CD4-positive, CD25-positive, alpha-beta regulatory T cell (primary cell): ENCODE results near the gene TTC33. TPM values are rescaled to one million over a fixed set of nuclear protein-coding genes. Genes with fewer than 3 reads are reported as not detected.
"Not testable (repeated sequence)": the region's sequence is repeated elsewhere in the genome, so short reads cannot be mapped to it uniquely, and the experiment has no call there.

ENCODE experiments used
- ATAC-seq, 2 donors: fragments of 150-1000 bp; cut with Tn5 transposase; one replicate each; pipeline ENCODE4 v1.10.0; 2021; ENCODE audit warnings: low read depth in 2 of 2, moderate number of reproducible peaks in 2 of 2, moderate library complexity in 1 of 2
- DNase-seq, 3 donors: peaks; one replicate each; pipeline versions ENCODE4 v3.0.0 to v3.0.0-alpha.2; 2012 to 2022; ENCODE audit warnings: mixed read lengths in 1 of 3
- H3K27ac ChIP-seq: one replicate; pipeline ENCODE4 v1.7.0; 2013; ENCODE audit warnings: mild to moderate bottlenecking, low read length; ENCODE audit not compliant: insufficient read depth, poor library complexity, severe bottlenecking
- H3K27me3 ChIP-seq: one replicate; pipeline ENCODE4 v1.7.0; 2013; ENCODE audit warnings: low read length; ENCODE audit not compliant: control insufficient read depth, insufficient read depth
- H3K36me3 ChIP-seq: one replicate; pipeline ENCODE4 v1.7.0; 2013; ENCODE audit warnings: mild to moderate bottlenecking, low read length, moderate library complexity; ENCODE audit not compliant: control insufficient read depth, insufficient read depth
- H3K4me1 ChIP-seq: 2 replicates; pipeline ENCODE4 v1.7.0; 2013; ENCODE audit warnings: mild to moderate bottlenecking, low read length; ENCODE audit not compliant: insufficient read depth, control insufficient read depth, poor library complexity, severe bottlenecking
- H3K4me3 ChIP-seq: one replicate; pipeline ENCODE4 v1.7.0; 2013; ENCODE audit warnings: low read depth, mild to moderate bottlenecking, low read length, moderate library complexity
- H3K9me3 ChIP-seq, 2 experiments: 1 replicate in 1 of 2; 2 replicates in 1 of 2; pipeline ENCODE4 v1.7.0; 2013; ENCODE audit warnings: low read length in 2 of 2, mild to moderate bottlenecking in 1 of 2, moderate library complexity in 1 of 2; ENCODE audit not compliant: control insufficient read depth in 2 of 2
- H3K27ac Mint-ChIP-seq, 3 donors: one replicate each; pipeline ENCODE4 v1.8.0; 2020 to 2022; ENCODE audit warnings: mild to moderate bottlenecking in 3 of 3, mixed read lengths in 3 of 3, moderate library complexity in 2 of 3
- H3K27me3 Mint-ChIP-seq: one replicate; pipeline ENCODE4 v1.8.0; 2022; ENCODE audit warnings: mild to moderate bottlenecking, mixed read lengths
- H3K36me3 Mint-ChIP-seq: one replicate; pipeline ENCODE4 v1.8.0; 2020; ENCODE audit warnings: mixed read lengths
- H3K4me1 Mint-ChIP-seq, 4 donors: one replicate each; pipeline ENCODE4 v1.8.0; 2020 to 2022; ENCODE audit warnings: mixed read lengths in 4 of 4, mild to moderate bottlenecking in 1 of 4
- H3K4me3 Mint-ChIP-seq, 4 donors: one replicate each; pipeline ENCODE4 v1.8.0; 2020 to 2022; ENCODE audit warnings: mild to moderate bottlenecking in 4 of 4, mixed read lengths in 4 of 4, moderate library complexity in 3 of 4
- H3K9me3 Mint-ChIP-seq, 7 donors: one replicate each; pipeline ENCODE4 v1.8.0; 2020 to 2022; ENCODE audit warnings: mixed read lengths in 7 of 7, mild to moderate bottlenecking in 3 of 7, moderate library complexity in 2 of 7
- polyA plus RNA-seq, 4 donors: library from polyadenylated mRNA; unstranded; fragments of 300-500 nt; fragmentation: Illumina TruSeq; gene quantifications; one replicate each; pipeline ENCODE4 v1.2.3, GENCODE V29; 2021
- total RNA-seq: library from RNA; stranded (reverse); gene quantifications from one replicate; pipeline ENCODE4 v1.2.3, GENCODE V29; 2022

TTC33 gene
- total and polyA plus RNA-seq, 5 donors from 2014 or later = 12.0 to 19.6 (median 16.7) TPM

DNA sequence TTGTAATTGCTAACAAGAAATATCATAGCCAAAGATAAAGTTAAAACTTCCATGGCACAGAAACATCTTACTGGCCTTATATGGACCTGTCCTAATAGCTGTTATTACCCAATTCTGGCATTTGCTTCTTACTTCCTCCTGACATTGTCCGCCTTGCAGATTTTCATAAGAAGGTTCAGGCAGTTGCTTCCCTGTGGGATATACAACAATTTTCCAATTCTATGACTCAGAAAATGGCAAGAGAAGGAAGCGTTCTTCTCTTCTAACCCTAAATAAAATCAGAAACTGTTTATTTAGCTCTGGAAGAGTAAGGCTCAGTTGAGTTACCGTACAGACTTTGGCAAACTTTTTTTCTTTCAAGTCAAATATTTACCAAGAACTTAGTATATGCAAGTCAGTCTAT is 40.7 kb upstream of the TTC33 start:
- Histone ChIP-seq H3K27me3 (no peaks in the 10 kb centered on the region), H3K27ac (no peak overlapping the region), H3K4me1 (peaks cover 35% of the 10 kb centered on the region), H3K36me3 (peaks cover 3% of the 10 kb centered on the region), H3K4me3 (peak overlapping the region; percentile 97), H3K9me3 (no peaks in the 10 kb centered on the region)
- DNase-seq = no peak
- Mint-ChIP-seq H3K4me3 (peak overlapping the region; percentile 80 to 97 (median 94)), H3K4me1 (peaks cover 23 to 63% (median 47%) of the 10 kb centered on the region in 4 donors), H3K27ac (no peak overlapping the region), H3K36me3 (peaks cover 7% of the 10 kb centered on the region), H3K9me3 (no peaks in the 10 kb centered on the region), H3K27me3 (peaks cover 7% of the 10 kb centered on the region)
- no peak for ATAC-seq

DNA sequence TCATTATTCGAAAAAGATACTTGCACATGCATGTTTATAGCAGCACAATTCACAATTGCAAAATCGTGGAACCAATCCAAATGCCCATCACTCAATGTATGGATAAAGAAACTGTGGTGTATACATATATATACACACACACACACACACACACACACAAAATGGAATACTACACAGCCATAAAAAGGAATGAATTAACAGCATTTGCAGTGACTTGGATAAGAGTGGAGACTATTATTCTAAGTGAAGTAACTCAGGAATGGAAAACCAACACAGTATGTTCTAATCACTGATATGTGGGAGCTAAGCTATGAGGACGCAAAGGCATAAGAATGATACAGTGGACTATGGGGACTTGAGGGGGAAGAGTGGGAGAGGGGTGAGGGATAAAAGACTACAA is 39.1 kb upstream of the TTC33 start:
- peaks cover 31 to 78% (median 59%) of the 10 kb centered on the region in 4 donors for H3K4me1 Mint-ChIP-seq
- not testable (repeated sequence) for H3K9me3 ChIP-seq, H3K4me3 ChIP-seq, H3K36me3 ChIP-seq, DNase-seq, ATAC-seq, H3K9me3 Mint-ChIP-seq, H3K27me3 ChIP-seq, H3K27me3 Mint-ChIP-seq, H3K27ac ChIP-seq
- H3K4me3 Mint-ChIP-seq = peak overlapping the region in 3 of 4 donors; percentile 38 to 97 (median 45)
- peak overlapping the region in 1 of 3 donors; percentile 62 for H3K27ac Mint-ChIP-seq
- H3K36me3 Mint-ChIP-seq = peaks cover 10% of the 10 kb centered on the region
- peaks cover 41% of the 10 kb centered on the region for H3K4me1 ChIP-seq

DNA sequence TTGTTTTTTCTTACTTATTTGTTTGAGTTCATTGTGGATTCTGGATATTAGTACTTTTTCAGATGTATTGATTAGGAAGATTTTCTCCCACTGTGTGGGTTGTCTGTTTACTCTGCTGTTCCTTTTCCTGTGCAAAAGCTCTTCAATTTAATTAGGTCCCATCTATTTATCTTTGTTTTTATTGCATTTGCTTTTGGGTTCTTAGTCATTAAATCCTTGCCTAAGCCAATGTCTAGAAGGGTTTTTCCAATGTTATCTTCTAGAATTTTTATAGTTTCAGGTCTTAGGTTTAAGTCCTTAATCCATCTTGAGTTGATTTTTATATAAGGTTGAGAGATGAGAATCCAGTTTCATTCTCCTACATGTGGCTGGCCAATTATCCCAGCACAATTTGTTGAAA is 38.6 kb upstream of the TTC33 start:
- H3K27ac ChIP-seq, H3K27me3 Mint-ChIP-seq, H3K36me3 ChIP-seq, H3K27me3 ChIP-seq, H3K9me3 Mint-ChIP-seq, H3K27ac Mint-ChIP-seq, H3K4me3 ChIP-seq, ATAC-seq, DNase-seq, H3K9me3 ChIP-seq: not testable (repeated sequence)
- peak overlapping the region in 1 of 4 donors; percentile 39 for H3K4me3 Mint-ChIP-seq
- peaks cover 34 to 78% (median 62%) of the 10 kb centered on the region in 4 donors for H3K4me1 Mint-ChIP-seq
- H3K4me1 ChIP-seq = peaks cover 41% of the 10 kb centered on the region
- peaks cover 13% of the 10 kb centered on the region for H3K36me3 Mint-ChIP-seq

DNA sequence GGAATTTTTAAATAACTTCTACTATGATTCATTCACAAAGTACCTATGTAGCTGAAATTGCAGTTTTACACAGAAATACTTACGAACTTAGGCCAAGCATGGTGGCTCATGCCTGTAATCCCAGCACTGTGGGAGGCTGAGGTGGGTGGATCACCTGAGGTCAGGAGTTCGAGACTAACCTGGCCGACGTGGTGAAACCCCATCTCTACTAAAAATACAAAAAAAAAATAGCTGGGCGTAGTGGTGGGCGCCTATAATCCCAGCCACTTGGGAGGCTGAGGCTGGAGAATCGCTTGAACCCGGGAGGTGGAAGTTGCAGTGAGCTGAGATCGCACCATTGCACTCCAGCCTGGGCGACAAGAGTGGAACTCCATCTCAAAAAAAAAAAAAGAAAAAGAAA is 36.9 kb upstream of the TTC33 start:
- not testable (repeated sequence) for H3K4me3 Mint-ChIP-seq, H3K27ac Mint-ChIP-seq, DNase-seq, H3K27me3 Mint-ChIP-seq, H3K4me3 ChIP-seq, H3K36me3 ChIP-seq, H3K27me3 ChIP-seq, H3K9me3 ChIP-seq, ATAC-seq, H3K9me3 Mint-ChIP-seq, H3K27ac ChIP-seq
- Mint-ChIP-seq H3K36me3 (peaks cover 30% of the 10 kb centered on the region), H3K4me1 (peaks cover 43 to 87% (median 63%) of the 10 kb centered on the region in 4 donors)
- peaks cover 32% of the 10 kb centered on the region for H3K4me1 ChIP-seq

DNA sequence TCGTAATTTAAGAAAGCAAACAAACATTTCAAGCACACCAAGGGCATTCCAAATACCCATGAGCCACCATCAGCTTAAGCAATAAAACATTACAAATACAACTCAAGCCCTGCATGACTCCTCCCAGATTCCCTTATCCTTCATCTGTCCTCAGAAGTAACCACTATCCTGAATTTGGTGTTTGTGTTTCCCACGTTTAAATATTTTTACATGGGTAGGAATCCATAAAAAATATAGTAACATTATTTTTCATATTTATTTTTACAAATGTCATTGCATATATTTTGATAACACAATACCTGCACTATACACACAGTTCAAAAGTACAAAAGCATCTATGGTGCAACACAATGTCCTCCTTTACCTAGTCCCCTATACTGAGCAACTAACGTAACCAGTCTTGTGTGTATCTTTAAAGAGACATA is 36.0 kb upstream of the TTC33 start:
- H3K4me3 Mint-ChIP-seq = no peak overlapping the region
- H3K27ac Mint-ChIP-seq = no peak overlapping the region

DNA sequence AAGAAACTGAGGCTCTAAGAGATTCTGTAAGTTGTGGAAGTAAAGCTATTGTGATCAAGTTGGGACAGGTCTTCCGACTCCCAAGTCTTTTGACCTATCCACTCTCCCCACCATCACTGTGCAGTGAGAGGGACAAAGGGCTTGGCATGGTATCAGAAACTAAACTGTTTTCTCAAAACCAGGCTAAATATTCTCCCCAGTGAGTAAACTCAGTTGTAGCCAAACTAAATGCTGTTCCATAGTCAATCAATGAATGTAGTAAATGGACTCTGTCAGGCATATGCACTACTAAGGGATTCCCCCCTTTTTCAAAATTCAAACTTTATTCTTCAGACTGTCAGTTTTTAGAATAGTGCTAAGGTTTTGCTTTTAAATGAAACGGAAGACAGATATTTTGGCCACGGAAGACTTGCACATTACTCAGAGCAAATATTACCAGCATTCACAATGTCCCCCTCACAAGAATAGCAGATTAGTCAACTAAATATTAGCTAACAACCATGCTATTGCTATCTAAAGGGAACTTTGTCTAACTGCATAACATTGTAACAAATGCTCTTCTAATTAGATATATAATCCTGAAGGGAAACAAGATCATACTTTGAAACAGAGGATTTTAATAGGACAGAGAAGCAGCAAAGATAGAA is 35.3 kb upstream of the TTC33 start:
- H3K4me1 ChIP-seq = peaks cover 22% of the 10 kb centered on the region
- no peak overlapping the region for H3K27ac Mint-ChIP-seq
- H3K9me3 ChIP-seq = no peaks in the 10 kb centered on the region
- no peak for ATAC-seq
- H3K36me3 ChIP-seq = peaks cover 5% of the 10 kb centered on the region
- peak overlapping the region in 1 of 4 donors; percentile 16 for H3K4me3 Mint-ChIP-seq
- peaks cover 35 to 79% (median 61%) of the 10 kb centered on the region in 4 donors for H3K4me1 Mint-ChIP-seq
- peaks cover 36% of the 10 kb centered on the region for H3K36me3 Mint-ChIP-seq
- no peaks in the 10 kb centered on the region for H3K27me3 ChIP-seq
- H3K9me3 Mint-ChIP-seq = peaks cover 0 to 2% (median 0%) of the 10 kb centered on the region in 7 donors
- DNase-seq = no peak
- H3K27me3 Mint-ChIP-seq = no peaks in the 10 kb centered on the region
- H3K27ac ChIP-seq = no peak overlapping the region
- H3K4me3 ChIP-seq = peak overlapping the region; percentile 4

More for the DNA sequence above, 36.0 kb upstream of the TTC33 start:
- DNase-seq (no peak), ATAC-seq (no peak)
- Mint-ChIP-seq H3K9me3 (peaks cover 0 to 2% (median 0%) of the 10 kb centered on the region in 7 donors), H3K36me3 (peaks cover 33% of the 10 kb centered on the region), H3K4me1 (peaks cover 36 to 85% (median 62%) of the 10 kb centered on the region in 4 donors), H3K27me3 (no peaks in the 10 kb centered on the region)
- Histone ChIP-seq H3K4me1 (peaks cover 28% of the 10 kb centered on the region), H3K27me3 (no peaks in the 10 kb centered on the region), H3K27ac (no peak overlapping the region), H3K36me3 (peaks cover 3% of the 10 kb centered on the region), H3K9me3 (no peaks in the 10 kb centered on the region), H3K4me3 (no peak overlapping the region)

DNA sequence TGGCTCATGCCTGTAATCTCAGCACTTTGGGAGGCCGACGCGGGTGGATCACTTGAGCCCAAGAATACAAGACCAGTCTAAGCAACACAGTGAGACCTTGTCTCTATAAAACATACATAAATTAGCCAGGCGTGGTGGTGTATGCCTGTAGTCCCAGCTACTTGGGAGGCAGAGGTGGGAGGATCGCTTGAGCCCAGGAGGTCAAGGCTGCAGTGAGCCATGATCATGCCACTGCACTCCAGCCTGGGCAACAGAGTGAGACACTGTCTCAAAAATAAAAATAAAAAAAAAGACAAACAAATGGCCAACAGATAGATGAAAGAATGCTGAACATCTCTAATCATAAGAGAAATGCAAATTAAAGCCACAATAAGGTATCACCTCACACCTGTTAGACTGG is 33.2 kb upstream of the TTC33 start:
- peaks cover 42 to 75% (median 59%) of the 10 kb centered on the region in 4 donors for H3K4me1 Mint-ChIP-seq
- not testable (repeated sequence) for H3K36me3 ChIP-seq, H3K27me3 ChIP-seq, DNase-seq, H3K27ac ChIP-seq, H3K4me3 ChIP-seq, H3K9me3 ChIP-seq, H3K9me3 Mint-ChIP-seq, H3K27me3 Mint-ChIP-seq, H3K27ac Mint-ChIP-seq, ATAC-seq
- H3K4me1 ChIP-seq = peaks cover 13% of the 10 kb centered on the region
- peak overlapping the region in 1 of 4 donors; percentile 14 for H3K4me3 Mint-ChIP-seq
- peaks cover 33% of the 10 kb centered on the region for H3K36me3 Mint-ChIP-seq

DNA sequence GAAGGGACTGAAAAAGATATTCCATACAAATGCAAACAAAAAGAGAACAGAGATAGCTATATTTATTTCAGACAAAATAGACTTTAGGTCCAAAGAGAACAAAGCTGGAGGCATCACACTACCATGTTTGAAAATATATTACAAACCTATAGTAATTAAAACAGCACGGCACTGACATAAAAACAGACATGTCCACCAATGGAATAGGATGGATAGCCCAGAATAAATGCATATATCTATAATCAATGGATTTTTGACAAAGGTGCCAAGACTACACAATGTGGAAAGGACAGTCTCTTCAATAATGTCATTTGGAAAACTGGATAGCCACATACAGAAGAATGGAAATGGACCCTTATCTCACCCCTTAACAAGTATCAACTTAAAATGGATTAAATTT is 32.2 kb upstream of the TTC33 start:
- no peak for DNase-seq
- Histone ChIP-seq H3K9me3 (no peaks in the 10 kb centered on the region), H3K4me3 (no peak overlapping the region), H3K27me3 (no peaks in the 10 kb centered on the region), H3K4me1 (peaks cover 7% of the 10 kb centered on the region), H3K36me3 (peaks cover 2% of the 10 kb centered on the region), H3K27ac (no peak overlapping the region)
- H3K9me3 Mint-ChIP-seq = peaks cover 0 to 2% (median 0%) of the 10 kb centered on the region in 7 donors
- peaks cover 33% of the 10 kb centered on the region for H3K36me3 Mint-ChIP-seq
- peak overlapping the region in 1 of 4 donors; percentile 46 for H3K4me3 Mint-ChIP-seq
- no peak overlapping the region for H3K27ac Mint-ChIP-seq
- ATAC-seq = no peak
- H3K4me1 Mint-ChIP-seq = peaks cover 38 to 73% (median 54%) of the 10 kb centered on the region in 4 donors
- H3K27me3 Mint-ChIP-seq = no peaks in the 10 kb centered on the region
